ENCODE results near the gene ERBB4.
"Not testable (repeated sequence)": the region's sequence is repeated elsewhere in the genome, so short reads cannot be mapped to it uniquely, and the experiment has no call there.

ERBB4 gene

DNA sequence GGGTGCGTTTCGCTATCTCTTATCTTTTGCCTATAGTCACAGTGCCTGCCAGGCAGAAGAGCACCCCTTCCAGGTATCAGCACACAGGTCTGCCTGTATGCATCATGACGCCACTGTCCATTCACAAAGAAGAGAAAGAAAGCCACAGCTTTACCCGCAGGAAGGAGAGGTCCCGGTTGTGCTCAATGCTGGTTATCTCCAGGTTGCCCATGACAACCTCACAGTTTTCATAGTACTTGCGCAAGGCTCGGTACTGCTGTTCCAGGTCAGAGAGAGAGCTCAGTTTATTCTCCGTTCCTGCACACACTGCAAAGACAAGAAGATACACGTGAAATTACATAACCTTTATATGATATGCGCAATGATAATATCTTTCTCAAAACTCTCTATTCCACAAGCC lies 414.0 kb downstream of the ERBB4 start:
- DNase-seq: no peak

DNA sequence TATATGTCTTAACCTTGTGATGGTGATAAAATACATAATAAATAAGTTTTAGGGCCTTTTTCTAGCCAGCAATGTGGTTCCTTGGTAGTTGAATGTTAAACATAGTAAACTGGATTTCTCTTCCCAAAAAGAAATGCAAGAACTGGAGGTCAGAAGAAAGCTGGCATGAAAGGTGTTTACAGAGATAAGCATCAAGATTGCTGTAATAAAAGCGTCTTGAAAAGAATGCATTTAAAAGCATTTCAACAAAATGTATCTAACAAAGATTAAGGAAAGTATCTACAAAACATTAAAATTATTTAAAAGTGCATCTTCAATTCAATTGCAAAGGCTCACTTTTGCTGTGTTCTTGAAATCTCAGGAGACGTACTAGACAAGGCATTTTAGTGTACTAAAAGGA lies 419.0 kb downstream of the ERBB4 start:
- no peak for DNase-seq

DNA sequence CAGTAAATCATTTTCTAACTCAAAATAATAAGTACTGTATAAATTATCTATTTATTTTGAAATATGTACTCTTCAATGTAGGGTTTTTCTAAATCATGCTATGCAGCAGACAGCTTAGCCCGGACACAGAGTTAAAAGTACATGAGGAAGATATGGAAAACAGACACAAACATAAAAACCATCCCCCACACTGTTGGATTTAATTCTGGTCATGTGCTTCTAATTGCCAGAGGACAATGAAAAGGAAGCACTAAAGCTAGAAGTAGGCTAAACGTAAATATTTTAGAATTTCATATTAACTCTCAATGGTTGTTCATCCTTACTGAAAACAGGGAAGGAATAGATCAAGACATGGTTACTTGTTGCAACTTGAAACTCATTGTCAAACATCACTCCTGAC lies 420.7 kb downstream of the ERBB4 start:
- DNase-seq: no peak

DNA sequence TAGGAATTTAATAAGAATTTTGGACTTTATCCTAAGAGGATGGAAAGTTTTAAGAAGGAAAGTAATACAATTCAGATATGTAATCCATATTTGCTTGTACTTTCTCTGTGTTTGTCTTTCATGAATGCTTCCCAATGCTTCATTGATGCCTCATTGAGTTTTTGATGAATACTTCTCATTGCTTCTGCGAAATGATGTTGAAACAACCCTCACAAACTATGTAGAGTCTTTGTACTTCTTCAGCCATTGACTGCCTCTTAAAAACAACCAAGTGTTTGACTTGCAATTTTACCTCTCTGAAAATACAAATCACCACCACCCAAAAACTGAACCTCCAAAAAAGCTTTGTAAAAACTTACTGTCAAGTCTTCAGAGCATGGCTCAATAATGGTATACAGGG lies 424.1 kb downstream of the ERBB4 start:
- no peak for DNase-seq

DNA sequence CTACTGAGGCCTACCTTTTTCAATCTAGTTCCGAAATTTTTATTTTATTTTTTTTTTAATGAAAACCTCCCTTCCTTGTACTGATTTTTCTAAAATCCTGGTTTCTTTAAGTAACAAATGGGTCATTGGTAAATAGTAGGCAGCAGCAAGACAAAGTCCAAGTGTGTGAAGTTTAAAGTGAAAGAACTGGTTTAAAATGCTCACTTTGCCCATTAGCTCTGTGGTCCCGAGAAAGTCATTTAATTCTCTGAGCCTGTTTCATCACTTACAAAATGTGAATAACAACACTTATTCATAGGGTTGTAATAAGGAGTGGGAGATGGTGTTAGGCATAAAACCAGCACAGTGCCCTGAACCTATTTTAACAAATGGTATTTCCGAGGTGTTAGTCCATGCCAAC lies 426.2 kb downstream of the ERBB4 start:
- no peak for DNase-seq

DNA sequence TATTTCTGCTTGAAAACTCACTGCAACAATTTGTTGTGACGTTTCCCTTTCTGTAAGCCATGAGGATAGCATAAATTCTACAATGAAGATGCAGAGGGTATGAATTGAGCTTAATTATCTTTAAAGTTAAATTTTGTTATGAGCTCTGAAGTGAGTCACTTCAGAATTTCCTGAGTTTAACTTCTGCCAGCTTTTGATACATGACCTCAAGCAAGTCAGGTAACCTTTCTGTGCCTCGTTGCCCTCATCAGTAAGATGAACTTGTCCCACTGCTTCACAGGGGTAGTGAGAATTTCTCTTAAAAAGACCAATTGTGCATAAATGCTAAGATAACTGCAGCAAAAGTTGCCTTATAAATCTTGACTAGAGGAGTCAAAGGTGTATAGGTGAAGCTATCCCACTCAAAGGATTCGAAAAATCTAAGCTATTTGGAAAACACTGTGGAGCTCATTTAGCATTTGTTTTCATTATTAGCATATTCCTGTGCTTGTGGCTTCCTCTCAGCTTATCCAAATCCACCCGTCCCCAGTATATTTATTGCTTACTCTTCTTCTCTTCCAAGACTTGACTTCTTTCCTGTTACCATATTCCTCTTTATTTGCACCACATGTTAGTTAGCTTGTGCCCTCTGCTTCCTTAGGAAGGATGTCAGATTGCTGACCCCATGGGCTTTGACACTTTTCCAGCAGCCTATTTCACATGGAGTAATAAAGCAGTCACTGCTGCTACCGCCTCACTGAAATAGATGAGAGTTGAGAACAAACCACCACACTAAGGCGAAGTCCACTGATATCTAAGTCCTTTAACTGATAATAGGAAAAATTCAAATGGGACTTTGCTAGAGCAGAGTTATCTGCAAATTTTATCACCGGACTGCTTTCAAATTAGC lies 428.6 kb downstream of the ERBB4 start:
- DNase-seq: no peak

DNA sequence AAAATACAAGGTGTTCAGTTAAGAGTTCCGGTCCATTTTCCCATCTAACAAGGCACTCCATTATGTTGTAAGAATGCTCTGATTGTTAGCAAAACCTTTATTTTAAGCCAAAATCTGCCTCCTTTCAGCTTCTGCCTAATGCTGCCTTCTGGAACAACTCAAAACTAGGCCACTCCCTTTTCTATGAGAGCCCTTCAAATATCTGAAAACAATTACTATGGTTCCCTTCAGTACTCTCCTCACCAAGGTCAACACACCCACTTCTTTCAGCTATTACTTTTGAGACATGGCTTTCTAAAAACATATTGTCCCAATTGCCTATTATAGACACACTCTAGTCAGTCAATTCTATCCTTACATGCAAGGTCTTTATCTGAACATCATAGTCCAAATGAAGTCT lies 429.4 kb downstream of the ERBB4 start:
- DNase-seq: no peak

DNA sequence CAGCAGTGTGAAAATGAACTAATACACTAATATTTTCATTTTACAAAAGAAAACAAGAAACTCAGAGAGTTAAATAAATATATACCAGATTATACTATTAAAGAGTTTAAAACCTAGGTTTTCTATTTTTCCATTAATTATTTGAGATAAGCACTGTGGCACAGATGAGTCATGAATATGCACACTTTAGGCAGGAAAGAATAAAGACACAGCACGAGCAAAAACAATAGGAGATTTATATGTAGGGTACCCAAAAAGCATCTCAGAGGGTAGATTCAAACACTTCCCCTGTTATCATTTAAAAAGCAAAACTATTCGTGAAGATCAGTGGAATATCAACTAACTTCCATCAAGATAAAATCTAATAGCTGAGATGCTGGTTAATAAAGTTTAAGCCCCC lies 430.6 kb downstream of the ERBB4 start:
- no peak for DNase-seq

DNA sequence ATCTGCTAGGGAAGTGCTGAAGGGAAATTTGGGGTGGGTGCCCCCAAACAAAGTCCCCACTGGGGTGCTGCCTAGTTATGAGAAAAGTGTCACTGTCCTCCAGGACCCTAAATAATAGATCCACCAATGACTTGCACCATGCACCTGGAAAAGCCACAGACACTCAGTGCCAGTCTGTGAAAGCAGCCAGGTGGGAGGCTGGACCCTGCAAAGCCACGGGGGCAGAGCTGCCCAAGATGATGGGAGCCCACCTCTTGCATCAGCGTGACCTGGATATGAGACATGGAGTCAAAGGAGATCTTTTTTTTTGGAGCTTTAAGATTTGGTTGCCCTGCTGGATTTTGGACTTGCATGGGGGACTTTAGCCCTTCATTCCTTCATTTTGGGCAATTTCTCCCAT lies 431.6 kb downstream of the ERBB4 start:
- no peak for DNase-seq

DNA sequence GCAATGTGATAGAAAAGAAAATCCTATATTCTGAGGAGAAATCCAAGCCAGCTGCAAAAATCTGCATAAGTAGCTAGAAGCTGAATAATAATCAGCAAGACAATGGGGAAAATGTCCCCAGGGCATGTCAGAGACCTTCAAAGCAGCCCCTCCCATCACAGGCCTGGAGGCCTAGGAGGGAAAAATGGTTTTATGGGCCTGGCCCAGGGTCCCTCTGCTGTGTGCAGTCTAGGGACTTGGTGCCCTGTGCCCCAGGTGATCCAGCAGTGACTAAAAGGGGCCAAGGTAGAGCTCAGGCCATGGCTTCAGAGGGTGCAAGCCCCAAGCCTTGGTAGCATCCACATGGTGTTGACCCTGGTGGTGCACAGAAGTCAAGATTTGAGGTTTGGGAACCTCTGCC lies 432.1 kb downstream of the ERBB4 start:
- not testable (repeated sequence) for DNase-seq

DNA sequence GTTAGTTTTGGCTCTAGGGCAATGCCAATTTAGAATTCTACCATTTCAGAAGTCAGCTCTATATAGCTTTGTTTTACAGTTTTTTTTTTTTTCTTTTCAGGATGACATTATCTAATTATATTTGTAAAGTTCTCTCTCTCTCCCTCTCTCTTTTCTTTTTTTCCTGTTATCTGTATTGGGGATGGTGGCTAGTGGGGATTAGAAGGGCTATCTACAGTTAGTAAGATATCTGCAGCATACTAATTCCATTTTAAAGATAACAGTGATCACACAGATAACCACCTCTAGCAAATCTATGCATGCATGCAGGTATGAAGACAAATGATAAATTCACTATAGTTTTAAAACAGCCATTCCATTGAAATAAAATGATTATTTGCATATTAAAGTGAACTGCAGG lies 438.9 kb downstream of the ERBB4 start:
- no peak for DNase-seq

DNA sequence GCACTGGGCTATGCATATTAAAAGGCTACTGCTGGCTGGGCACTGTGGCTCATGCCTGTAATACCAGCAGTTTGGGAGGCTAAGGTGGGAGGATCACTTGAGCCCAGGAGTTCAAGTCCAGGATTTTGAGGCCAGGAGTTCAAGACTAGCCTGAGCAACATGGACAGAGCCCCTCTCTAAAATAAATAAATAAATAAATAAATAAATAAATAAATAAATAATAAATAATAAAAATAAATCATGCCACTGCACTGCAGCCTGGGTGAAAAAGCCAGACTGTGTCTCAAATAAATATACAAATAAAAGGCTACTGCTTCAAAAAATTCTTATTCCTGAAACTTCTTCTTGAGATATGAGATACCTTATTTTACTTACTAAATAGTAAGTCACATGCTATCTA lies 439.6 kb downstream of the ERBB4 start:
- no peak for DNase-seq

DNA sequence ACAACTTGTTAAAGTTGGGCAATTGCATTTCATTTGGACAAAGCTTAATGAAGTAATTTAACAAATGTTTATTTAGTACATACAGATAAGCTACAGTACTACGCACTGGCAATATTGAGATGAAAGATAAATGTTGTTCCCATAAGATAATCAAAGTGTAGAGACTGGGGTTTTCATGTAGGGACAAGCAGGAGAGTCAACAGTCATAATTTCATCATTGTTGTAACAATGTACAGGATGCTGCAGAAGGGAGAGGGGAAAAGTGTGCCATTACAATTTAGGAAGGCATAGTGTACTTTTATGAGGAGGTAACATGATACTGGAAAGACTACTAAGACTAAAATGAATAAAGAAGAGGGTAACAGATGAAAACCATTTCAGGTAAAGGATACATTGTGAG lies 441.6 kb downstream of the ERBB4 start:
- no peak for DNase-seq

DNA sequence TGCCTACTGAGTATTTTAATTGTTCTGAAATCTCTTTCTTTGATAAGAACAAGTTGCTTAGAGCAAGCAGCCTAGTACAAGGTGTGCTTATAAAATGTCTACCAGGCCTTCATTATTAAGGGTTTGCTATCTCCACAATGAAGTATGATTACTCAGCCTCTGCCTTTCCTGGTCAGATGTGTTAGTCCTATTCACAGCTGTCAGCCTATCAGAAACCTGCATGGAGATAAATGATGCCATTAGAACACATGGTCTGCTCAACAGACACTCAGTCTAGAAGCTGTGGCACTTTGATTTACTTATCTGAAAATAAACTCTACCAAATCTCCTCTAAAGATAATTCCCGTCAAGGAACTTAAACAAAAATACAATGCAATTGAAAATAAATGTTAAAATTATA lies 448.7 kb downstream of the ERBB4 start:
- DNase-seq: no peak

DNA sequence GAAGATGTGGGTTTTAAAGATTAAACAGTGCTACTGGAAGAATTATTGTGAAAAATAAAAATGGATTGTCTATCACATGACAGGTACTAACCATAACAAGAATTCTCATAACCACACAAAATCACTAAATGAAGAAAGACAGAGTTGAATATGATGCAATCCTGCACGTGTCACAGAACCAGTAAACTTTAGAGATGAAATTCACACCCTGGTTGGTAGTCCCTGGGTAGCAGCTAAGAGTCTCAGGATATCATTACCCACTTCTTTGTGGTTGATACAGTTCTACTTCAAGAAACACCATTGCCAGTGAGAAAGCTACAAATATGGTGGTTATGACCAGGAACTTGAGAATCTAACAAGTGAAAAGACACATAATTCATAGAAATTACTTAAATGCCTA lies 450.2 kb downstream of the ERBB4 start:
- no peak for DNase-seq

DNA sequence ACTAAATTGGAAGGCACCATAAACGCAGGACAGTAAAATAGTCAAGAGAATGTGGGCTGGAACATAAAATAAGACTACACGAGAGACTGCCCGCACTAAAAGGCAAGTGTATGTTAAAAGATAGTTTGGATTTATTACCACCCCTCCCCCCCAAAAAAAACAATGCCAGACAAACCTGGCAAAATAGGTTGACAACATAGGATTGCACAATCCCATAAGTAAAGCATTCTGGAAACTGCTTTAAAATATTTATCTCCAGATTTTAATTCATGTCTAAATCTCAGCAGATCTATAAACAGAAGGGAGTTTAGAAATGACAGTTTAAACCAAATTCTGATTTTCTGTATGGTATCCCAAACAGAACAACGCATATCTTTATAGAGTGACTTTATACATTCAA lies 455.1 kb downstream of the ERBB4 start:
- no peak for DNase-seq

DNA sequence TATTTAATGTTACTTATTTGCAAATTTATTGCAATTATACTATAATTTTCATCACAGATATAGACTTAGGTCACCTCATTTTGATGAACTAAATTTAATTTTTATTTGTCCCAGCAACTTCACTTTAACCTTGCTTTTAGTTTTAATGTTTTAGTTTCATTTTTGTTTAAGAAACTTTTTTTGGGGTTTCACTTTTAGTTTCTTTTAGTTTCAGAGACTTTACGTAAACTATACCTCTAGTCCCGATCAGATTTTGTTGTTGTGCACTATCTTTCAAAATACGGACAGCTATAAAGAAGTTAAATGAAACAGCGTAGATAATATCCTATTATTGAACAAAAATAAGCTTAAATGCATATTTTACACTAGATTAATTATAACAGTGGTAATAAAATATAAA lies 460.5 kb downstream of the ERBB4 start:
- no peak for DNase-seq

DNA sequence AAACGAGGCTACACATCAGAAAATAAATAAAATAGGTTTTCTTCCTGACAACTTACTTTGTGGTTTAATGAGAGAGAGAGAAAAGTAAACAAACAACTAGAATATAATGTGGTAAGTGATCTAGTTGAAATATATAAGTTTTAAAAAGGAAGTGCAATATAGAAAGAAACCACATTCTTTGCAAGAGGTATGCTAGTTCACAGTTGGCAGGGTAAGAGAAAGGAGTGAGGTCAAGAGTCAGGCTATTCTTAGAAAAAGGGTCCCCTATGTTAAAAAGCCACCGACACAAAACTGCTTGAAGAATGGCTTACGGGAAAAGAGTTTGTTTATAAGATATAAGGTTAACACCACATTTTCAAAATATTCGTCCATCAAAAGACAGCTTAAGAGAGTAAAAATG lies 462.1 kb downstream of the ERBB4 start:
- DNase-seq: no peak

DNA sequence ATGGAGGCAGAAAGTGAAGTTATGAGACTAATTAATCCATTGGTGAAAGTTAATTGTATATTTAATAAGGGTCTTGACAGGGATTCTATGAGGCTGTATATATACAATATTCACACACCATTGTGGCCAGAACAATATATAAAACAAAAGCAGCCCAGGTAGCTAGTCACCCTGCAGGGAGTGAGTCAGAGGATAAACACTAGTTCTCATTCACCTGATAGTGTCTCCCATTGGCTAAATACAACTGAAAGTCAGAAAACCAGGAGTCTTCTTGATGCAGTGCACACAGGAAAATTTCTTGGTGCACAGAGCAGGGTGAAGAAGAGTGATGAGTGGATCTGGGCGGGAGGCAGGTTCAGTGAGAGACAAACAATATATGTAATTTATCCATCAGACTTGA lies 465.2 kb downstream of the ERBB4 start:
- DNase-seq: no peak

DNA sequence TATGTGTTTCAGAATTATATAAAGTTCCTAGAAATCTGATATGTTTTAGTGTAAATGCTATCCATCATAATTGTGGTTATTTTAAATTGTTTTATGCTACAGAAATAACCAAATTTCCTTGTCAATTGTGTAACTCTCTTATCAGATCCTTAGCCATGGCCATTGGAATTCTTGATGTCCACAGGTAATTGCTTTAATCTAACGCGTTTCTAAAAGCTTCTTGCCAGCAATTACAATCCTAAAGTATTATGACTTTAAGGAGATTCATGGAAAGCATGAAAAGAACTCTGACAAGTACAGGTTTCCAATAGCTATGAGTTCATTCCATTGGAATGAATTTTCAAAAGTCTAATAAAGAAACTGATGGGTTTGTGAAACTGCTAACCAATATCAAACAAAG lies 472.1 kb downstream of the ERBB4 start:
- DNase-seq: no peak

DNA sequence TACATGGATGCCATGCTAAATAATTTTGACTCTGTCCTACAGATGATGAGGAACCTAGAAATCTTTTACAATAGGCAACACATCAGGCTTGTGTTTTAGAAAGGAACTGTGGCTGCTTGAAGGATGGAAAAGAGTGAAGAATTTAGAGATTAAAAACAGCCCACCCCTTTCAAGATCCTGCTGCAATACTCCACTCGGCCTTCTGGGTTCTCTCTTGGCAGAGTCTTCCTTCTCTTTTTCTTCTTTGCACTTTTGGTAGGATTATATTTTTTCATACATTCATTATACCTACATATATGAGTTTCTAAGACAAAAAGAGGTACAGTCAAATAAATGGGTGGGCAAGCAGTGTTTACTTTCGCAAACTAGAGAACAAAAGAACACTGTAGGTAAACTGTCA lies 474.3 kb downstream of the ERBB4 start:
- DNase-seq: no peak

DNA sequence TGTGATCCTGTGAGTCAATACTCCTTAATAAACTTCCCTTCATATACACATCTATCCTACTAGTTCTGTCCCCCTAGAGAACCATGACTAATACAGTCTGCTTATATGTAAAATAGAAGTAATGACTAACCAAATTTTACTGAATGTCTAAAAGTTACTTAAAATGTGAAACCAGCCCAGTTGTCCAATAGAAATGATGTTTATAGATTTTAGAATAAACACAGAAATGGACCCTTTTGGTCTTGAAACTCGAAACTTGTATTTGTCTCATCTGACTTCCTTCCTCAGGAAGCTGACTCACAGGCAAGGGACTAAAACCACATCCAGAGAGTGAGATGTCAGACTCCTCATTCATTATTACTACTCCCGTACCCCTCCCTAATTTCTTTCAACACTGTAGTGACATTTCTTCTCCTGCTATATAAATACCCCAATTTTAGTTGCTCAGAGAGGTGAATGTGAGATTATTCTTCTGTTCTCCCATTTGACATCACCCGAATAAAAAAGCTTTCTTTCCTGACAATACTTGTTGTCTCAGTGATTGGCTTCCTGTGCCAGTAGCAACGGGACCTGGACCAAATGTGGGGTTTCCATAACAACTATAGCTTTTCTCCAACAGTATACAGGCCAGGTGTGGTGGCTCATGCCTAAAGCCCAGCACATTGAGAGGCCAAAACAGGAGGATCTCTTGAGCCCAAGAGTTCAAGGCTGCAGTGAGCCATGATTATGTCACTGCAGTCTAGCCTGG lies 486.0 kb downstream of the ERBB4 start:
- DNase-seq: no peak

DNA sequence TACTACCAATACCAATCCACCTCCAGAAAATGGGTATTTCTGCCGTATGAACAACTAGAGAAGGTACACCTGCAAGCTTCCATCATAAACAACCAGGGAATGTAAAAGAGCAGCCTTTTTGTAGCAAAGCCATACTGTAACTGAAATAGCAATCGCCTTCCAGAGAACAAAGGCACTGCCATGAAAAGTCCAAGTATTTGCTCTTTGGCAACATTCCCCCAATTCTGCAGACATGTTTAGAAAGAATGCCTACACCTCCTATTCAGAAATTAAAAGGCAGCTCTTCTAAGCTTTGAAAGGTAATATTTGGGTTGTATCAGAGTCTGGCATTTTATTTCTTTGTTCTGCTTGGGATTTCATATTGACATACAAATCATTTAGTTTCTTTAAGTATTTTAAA lies 487.7 kb downstream of the ERBB4 start:
- DNase-seq: no peak

DNA sequence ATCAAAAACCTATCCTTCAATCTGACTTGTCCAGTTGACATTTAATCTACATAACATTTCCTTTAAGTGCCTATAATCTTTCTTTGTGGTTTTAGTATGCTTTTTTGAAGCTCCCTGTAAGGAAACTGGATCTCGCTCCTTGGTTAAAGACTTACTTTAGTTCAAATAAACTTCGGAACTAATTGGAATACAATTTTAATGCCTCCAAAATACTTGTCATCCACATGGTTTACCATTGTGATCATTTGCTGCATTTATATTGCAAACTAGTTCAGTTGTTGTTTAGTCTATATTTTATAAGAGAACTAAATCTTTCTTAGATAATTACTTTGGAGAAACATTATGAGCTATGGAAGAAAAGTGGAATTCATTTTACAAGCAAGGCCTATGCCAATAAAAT lies 496.0 kb downstream of the ERBB4 start:
- DNase-seq: no peak

DNA sequence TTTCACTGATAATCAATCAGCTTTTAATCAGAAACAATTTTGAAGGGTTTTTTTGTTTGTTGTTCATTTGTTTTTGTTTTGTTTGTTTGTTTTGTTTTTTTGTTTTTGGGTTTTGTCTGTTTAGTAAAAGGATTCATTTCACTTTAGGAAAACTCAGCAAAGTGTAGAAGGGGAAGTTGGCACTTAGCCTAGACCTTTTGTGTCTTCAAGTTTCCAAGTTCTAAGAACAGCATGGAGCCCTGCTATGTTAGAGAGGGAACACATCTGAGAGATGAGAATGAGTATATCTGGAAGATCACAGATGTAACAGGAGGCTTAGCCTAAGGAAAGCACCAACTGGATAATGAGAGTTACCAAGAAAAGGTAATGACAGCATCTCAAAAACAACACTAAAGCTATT lies 501.5 kb downstream of the ERBB4 start:
- no peak for DNase-seq

Data from CD4-positive, alpha-beta T cell treated with Interleukin-4 for 1 hour (primary cell).